ENCODE results near the gene ZC2HC1C. TPM values are rescaled to one million over a fixed set of nuclear protein-coding genes. Genes with fewer than 3 reads are reported as not detected.

ZC2HC1C gene
- total RNA-seq, 1 experiment from 2014 or later = 2.1 TPM

GRCh38 chr14:75088153-75088552 lies 18.7 kb downstream of the ZC2HC1C start:
- DNase-seq (ENCODE audit: low spot score) = no peak
- in situ Hi-C loops (cut with HindIII; ENCODE audit: low sequenced_read_pairs) = no loop called here

- in situ Hi-C loops (cut with HindIII; ENCODE audit: low sequenced_read_pairs) = no loop called here
- peak; percentile 69 for DNase-seq (ENCODE audit: low spot score)
These were observed 19.3 kb downstream of the ZC2HC1C start for GRCh38 chr14:75088566-75089373.

- in situ Hi-C loops (cut with HindIII; ENCODE audit: low sequenced_read_pairs) = no loop called here
- DNase-seq (ENCODE audit: low spot score) = no peak
These were observed 20.9 kb downstream of the ZC2HC1C start for GRCh38 chr14:75090353-75090752.

GRCh38 chr14:75091251-75091650 lies 21.8 kb downstream of the ZC2HC1C start:
- no peak for DNase-seq (ENCODE audit: low spot score)
- in situ Hi-C loops (cut with HindIII; ENCODE audit: low sequenced_read_pairs) = no loop called here

GRCh38 chr14:75092698-75093097 lies 23.3 kb downstream of the ZC2HC1C start:
- in situ Hi-C loops (cut with HindIII; ENCODE audit: low sequenced_read_pairs) = no loop called here
- no peak for DNase-seq (ENCODE audit: low spot score)

- in situ Hi-C loops (cut with HindIII; ENCODE audit: low sequenced_read_pairs) = no loop called here
- no peak for DNase-seq (ENCODE audit: low spot score)
These were observed 25.5 kb downstream of the ZC2HC1C start for GRCh38 chr14:75094896-75095295.

- in situ Hi-C loops (cut with HindIII; ENCODE audit: low sequenced_read_pairs) = no loop called here
These were observed 26.2 kb downstream of the ZC2HC1C start for GRCh38 chr14:75095690-75096089.

GRCh38 chr14:75096959-75097358 lies 27.5 kb downstream of the ZC2HC1C start:
- in situ Hi-C loops (cut with HindIII; ENCODE audit: low sequenced_read_pairs) = no loop called here
- DNase-seq (ENCODE audit: low spot score) = peak; percentile 11

More at GRCh38 chr14:75095690-75096089, 26.2 kb downstream of the ZC2HC1C start:
- no peak for DNase-seq (ENCODE audit: low spot score)

GRCh38 chr14:75098212-75098611 lies 28.8 kb downstream of the ZC2HC1C start:
- DNase-seq (ENCODE audit: low spot score) = no peak
- in situ Hi-C loops (cut with HindIII; ENCODE audit: low sequenced_read_pairs) = no loop called here

- no peak for DNase-seq (ENCODE audit: low spot score)
- in situ Hi-C loops (cut with HindIII; ENCODE audit: low sequenced_read_pairs) = no loop called here
These were observed 29.2 kb downstream of the ZC2HC1C start for GRCh38 chr14:75098682-75099081.

GRCh38 chr14:75101491-75101890 lies 32.0 kb downstream of the ZC2HC1C start:
- no peak for DNase-seq (ENCODE audit: low spot score)
- in situ Hi-C loops (cut with HindIII; ENCODE audit: low sequenced_read_pairs) = no loop called here

GRCh38 chr14:75107186-75107585 lies 37.7 kb downstream of the ZC2HC1C start:
- in situ Hi-C loops (cut with HindIII; ENCODE audit: low sequenced_read_pairs) = no loop called here
- DNase-seq (ENCODE audit: low spot score) = no peak

- DNase-seq (ENCODE audit: low spot score) = no peak
- in situ Hi-C loops (cut with HindIII; ENCODE audit: low sequenced_read_pairs) = no loop called here
These were observed 40.4 kb downstream of the ZC2HC1C start for GRCh38 chr14:75109877-75110276.

GRCh38 chr14:75113932-75114539 lies 44.6 kb downstream of the ZC2HC1C start:
- no peak for DNase-seq (ENCODE audit: low spot score)
- in situ Hi-C loops (cut with HindIII; ENCODE audit: low sequenced_read_pairs) = no loop called here

GRCh38 chr14:75119056-75119455 lies 49.6 kb downstream of the ZC2HC1C start:
- DNase-seq (ENCODE audit: low spot score) = no peak
- in situ Hi-C loops (cut with HindIII; ENCODE audit: low sequenced_read_pairs) = no loop called here

- no peak for DNase-seq (ENCODE audit: low spot score)
- in situ Hi-C loops (cut with HindIII; ENCODE audit: low sequenced_read_pairs) = no loop called here
These were observed 51.3 kb downstream of the ZC2HC1C start for GRCh38 chr14:75120541-75121291.

- in situ Hi-C loops (cut with HindIII; ENCODE audit: low sequenced_read_pairs) = no loop called here
- DNase-seq (ENCODE audit: low spot score) = no peak
These were observed 52.1 kb downstream of the ZC2HC1C start for GRCh38 chr14:75121552-75121951.

GRCh38 chr14:75123991-75124390 lies 54.5 kb downstream of the ZC2HC1C start:
- in situ Hi-C loops (cut with HindIII; ENCODE audit: low sequenced_read_pairs) = no loop called here
- DNase-seq (ENCODE audit: low spot score) = no peak

- no peak for DNase-seq (ENCODE audit: low spot score)
- in situ Hi-C loops (cut with HindIII; ENCODE audit: low sequenced_read_pairs) = loop anchor here (25.0 kb wide), 1 partner anchor 187 kb away; no protein-coding TSS in a partner anchor
These were observed 56.2 kb downstream of the ZC2HC1C start for GRCh38 chr14:75125617-75126016.

GRCh38 chr14:75126121-75126544 lies 56.7 kb downstream of the ZC2HC1C start:
- in situ Hi-C loops (cut with HindIII; ENCODE audit: low sequenced_read_pairs) = loop anchor here (25.0 kb wide), 1 partner anchor 186 kb away; no protein-coding TSS in a partner anchor
- no peak for DNase-seq (ENCODE audit: low spot score)
